ENCODE measurements around the gene SH3BP5. TPM values are rescaled to one million over a fixed set of nuclear protein-coding genes. Genes with fewer than 3 reads are reported as not detected.

Gene SH3BP5
- total RNA-seq, 1 donor = 24.6 TPM

DNA sequence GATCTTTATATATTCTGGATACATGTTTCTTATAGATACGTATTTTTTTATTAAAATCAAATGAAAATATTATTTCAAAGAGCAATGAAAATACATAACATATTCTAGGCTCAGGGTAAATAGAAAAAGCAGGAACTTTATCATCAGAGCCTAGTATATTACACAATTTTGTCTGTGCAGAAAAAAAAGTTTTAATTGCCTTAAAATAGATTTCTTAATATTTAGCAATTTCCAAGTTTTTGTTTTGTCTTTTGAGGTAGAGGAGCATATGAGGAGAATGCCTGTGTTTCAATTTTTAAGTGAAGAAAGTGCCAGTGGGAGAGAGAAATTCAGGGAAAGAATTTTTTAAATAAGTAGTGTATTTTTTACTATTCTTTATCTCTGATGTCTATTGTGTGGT, 115.9 kb downstream of the SH3BP5 start:
- H3K4me1 ChIP-seq (ENCODE audit: insufficient read depth, low read length) = peaks cover 27% of the 10 kb centered on the region
- no peak overlapping the region for H3K4me3 ChIP-seq (ENCODE audit: low read length)
- H3K9me3 ChIP-seq (ENCODE audit: low read depth, low read length) = no peaks in the 10 kb centered on the region
- no peaks in the 10 kb centered on the region for H3K27me3 ChIP-seq (ENCODE audit: insufficient read depth, low read length)

DNA sequence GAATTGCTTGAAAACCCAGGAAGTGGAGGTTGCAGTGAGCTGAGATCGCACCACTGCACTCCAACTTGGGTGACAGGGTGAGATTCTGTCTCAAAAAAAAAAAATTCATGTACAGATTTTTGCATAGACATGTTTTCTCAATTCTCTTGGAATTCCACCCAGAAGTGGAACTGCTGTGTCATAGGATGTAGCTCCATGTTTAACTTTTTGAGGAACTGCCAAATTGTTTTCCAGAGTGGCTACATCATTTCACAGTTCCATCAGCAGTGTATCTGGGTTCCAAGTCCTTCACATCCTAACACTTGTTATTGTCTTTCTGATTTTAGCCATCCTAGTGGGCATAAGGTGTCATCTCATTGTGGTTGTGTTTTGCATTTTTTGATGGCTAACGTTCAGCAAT, 116.4 kb downstream of the SH3BP5 start:
- Histone ChIP-seq H3K27me3 (ENCODE audit: insufficient read depth, low read length) (no peaks in the 10 kb centered on the region), H3K4me3 (ENCODE audit: low read length) (no peak overlapping the region), H3K9me3 (ENCODE audit: low read depth, low read length) (no peaks in the 10 kb centered on the region), H3K4me1 (ENCODE audit: insufficient read depth, low read length) (peaks cover 27% of the 10 kb centered on the region)

DNA sequence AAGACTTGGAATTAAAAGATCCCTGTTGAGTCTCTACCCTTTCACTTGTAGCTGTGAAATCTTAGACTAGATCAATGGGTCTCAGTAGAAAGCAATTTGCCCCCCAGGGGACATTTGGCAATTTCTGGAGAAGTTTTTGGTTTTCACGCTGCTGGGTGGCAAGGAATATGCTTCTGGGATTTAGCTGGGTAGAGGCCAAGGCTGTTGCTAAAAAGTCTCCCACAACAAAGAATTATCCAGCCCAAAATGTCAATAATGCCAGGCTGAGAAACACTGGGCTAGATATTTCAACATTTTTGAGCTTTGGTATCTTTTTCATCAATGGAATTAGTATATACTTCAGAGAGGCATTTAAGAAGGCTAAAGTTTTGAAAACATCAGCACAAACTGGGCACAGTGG, 117.6 kb downstream of the SH3BP5 start:
- Histone ChIP-seq H3K9me3 (ENCODE audit: low read depth, low read length) (no peaks in the 10 kb centered on the region), H3K4me1 (ENCODE audit: insufficient read depth, low read length) (peaks cover 25% of the 10 kb centered on the region)

DNA sequence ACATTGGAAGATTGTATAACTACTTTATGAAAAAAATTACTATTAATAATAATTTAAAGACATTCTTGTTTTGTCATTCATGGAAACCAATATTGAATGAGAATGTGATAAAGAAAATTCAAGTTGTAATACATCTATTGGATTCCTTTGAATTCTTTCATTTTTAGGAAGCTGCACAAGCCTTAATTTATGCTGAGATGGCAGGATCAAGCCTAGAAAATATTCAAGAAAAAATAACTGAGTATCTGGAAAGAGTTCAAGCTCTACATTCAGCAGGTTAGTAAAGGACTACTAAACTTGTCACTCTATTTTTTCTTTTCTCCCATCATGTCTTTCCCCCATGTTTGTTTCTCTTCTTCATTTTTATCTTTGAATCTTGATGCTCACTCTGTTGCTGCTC, 120.4 kb downstream of the SH3BP5 start:
- Histone ChIP-seq H3K9me3 (ENCODE audit: low read depth, low read length) (no peaks in the 10 kb centered on the region), H3K4me1 (ENCODE audit: insufficient read depth, low read length) (peaks cover 31% of the 10 kb centered on the region), H3K27me3 (ENCODE audit: insufficient read depth, low read length) (no peaks in the 10 kb centered on the region), H3K4me3 (ENCODE audit: low read length) (no peak overlapping the region)

More for the DNA sequence above, 117.6 kb downstream of the SH3BP5 start:
- Histone ChIP-seq H3K27me3 (ENCODE audit: insufficient read depth, low read length) (no peaks in the 10 kb centered on the region), H3K4me3 (ENCODE audit: low read length) (no peak overlapping the region)

DNA sequence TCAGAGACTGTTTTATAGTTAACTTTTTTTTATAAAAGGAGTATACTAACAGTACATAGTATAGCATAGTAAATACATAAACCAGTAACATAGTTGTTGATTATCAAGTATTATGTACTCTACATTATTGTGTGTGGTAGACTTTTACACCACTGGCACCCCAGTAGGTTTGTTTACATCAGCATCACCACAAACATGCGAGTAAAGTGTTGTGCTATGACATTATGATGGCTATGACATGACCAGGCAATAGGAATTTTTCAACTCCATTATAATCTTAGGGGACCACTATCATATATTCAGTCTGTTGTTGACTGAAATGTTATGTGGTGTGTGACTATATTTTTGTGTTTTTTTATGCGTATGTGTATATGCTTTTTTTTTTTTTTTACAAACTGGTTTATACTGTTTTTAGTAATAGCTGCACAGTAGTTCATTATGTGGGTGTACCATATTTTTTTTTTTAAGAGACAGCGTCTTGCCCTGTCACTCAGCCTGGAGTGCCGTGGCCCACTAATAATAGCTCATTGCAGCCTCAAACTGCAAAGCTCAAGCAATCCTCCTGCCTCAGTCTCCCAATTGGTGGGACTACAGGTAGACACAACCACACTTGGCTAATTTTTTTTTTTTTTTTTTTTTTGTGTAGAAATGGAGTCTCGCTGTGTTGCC, 124.4 kb downstream of the SH3BP5 start:
- H3K27me3 ChIP-seq (ENCODE audit: insufficient read depth, low read length) = no peaks in the 10 kb centered on the region
- H3K4me3 ChIP-seq (ENCODE audit: low read length) = no peak overlapping the region
- peaks cover 27% of the 10 kb centered on the region for H3K4me1 ChIP-seq (ENCODE audit: insufficient read depth, low read length)
- no peaks in the 10 kb centered on the region for H3K9me3 ChIP-seq (ENCODE audit: low read depth, low read length)

DNA sequence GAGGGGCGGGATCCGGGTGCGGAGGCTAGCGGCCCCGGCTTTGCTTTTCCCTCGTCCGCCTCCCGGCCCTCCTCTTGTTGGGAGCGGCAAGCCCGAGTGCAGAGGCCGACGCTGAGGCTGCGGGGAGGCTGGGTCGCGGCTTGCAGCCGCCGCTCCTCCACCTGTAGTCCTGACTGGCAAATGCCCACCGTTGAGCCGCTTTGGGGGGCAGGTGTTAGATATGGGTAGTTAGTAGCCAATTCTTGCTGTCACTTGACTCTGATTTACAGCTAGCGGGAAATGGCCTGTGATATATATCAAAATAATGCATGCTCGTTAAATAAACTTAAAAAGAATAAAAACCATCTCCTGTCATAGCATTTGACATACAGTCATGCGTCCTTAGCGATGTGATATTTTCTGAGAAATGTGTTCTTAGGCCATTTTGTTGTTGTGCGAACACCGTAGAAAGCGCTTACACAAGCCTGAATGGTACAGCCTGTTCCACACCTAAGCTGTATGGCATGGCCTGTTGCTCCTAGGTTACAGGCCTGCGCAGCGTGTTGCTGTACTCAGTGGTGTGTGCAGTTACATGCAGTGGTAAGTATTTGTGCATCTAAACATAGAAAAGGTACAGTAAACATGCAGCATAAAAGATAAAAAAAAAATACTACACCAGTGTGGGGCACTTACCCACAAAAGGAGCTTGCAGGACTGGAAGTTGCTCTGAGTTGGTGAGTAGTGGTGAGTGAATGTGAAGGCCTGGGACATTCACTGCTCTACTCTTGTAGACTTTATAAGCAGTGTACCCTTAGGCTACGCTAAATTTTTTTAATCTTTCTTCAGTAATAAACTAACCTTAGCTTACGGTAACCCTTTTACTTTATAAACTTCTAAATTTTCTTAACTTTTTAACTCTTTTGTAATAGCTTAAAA, 125.5 kb downstream of the SH3BP5 start:
- Histone ChIP-seq H3K27me3 (ENCODE audit: insufficient read depth, low read length) (no peaks in the 10 kb centered on the region), H3K9me3 (ENCODE audit: low read depth, low read length) (no peaks in the 10 kb centered on the region), H3K4me3 (ENCODE audit: low read length) (peak overlapping the region; percentile 95), H3K4me1 (ENCODE audit: insufficient read depth, low read length) (peaks cover 30% of the 10 kb centered on the region)

DNA sequence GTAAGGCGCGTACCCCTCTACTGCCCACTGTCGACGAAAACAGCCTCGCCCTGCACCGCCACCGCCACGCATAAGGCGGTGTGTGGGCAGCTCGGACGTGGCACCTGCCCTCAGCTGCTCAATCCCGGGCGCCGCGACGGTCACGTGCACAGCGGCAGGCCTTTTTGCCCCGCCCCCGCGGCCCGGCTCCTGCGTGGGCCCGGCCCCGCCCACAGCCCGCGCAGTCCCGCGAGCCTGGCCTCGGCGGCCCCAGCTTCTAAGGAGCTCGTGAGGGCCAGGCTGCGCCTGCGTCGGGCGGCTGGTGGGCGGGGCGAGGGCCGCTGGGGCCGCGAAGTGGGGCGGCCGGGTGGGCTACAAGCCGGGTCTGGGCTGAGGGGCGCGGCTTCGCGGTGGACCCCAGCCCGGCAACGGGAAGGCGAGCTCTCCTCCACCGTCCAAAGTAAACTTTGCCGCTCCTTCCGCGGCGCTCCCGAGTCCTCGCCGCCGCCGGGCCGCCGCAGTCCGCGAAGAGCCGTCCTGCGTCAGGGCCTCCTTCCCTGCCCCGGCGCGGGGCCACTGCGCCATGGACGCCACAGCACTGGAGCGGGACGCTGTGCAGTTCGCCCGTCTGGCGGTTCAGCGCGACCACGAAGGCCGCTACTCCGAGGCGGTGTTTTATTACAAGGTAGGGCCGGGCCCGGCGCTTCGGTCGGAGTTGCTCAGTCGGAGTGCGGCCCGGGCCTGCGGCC, 126.3 kb downstream of the SH3BP5 start, which contains the start of gene CAPN7:
CAPN7 (plus strand) TSS at position 313 of the 728 bp plus-strand sequence; CDS start at position 563, 250 bp downstream.
- H3K4me3 ChIP-seq (ENCODE audit: low read length) = peak within 1 kb of the TSS; percentile 95
- no peaks in the 10 kb centered on the region for H3K27me3 ChIP-seq (ENCODE audit: insufficient read depth, low read length)
- H3K9me3 ChIP-seq (ENCODE audit: low read depth, low read length) = no peaks in the 10 kb centered on the region
- peaks cover 30% of the 10 kb centered on the region for H3K4me1 ChIP-seq (ENCODE audit: insufficient read depth, low read length)

DNA sequence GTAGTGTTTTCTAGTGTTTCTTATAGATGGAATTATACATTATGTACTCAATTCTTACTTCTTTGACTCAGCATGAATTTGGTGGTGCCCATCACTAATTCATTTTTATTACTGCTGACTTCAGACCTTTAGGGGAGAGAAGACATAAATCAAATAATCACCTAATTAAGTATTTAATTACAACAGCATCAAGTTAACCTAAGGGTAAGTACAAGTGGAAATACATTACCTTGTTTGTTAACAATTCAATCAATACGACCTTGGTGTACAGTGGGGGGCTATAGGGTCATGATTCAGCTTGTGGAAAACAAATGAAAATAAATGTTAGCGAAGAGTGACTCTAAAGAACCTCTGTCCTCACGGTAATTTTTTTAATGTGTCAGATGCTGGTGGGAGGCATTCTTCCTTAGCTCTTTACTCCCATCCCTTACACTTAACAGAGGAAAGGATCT, 126.9 kb downstream of the SH3BP5 start:
- Histone ChIP-seq H3K27me3 (ENCODE audit: insufficient read depth, low read length) (no peaks in the 10 kb centered on the region), H3K4me1 (ENCODE audit: insufficient read depth, low read length) (peaks cover 30% of the 10 kb centered on the region), H3K4me3 (ENCODE audit: low read length) (peak overlapping the region; percentile 95), H3K9me3 (ENCODE audit: low read depth, low read length) (no peaks in the 10 kb centered on the region)

Other genes starting within 250 kb of the SH3BP5 start
- 46.6 TPM for gene RBSN, start 233.4 kb downstream of the SH3BP5 start, total RNA-seq
- 111 TPM for gene CAPN7, start 126.3 kb downstream of the SH3BP5 start, total RNA-seq
- 9.7 TPM for gene METTL6, start 95.0 kb upstream of the SH3BP5 start, total RNA-seq
- gene EAF1, start 95.0 kb upstream of the SH3BP5 start, total RNA-seq = 121 TPM
- gene COLQ, start 189.1 kb upstream of the SH3BP5 start, total RNA-seq = 1.9 TPM

All from mononuclear cell (primary cell).